Suprapubic skin (tissue), 4 donors: ENCODE results near the gene NLRC5. TPM values are rescaled to one million over a fixed set of nuclear protein-coding genes. Genes with fewer than 3 reads are reported as not detected.
"Not testable (repeated sequence)": the region's sequence is repeated elsewhere in the genome, so short reads cannot be mapped to it uniquely, and the experiment has no call there.

Source experiments
- DNase-seq, 2 donors: peaks; one replicate each; pipeline ENCODE4 v3.0.0-alpha.2; 2019; ENCODE audit warnings: low spot score in 2 of 2
- H3K27ac ChIP-seq: fragments of 200-600 bp; sonication (generic); one replicate; pipeline ENCODE4 v1.5.1; 2019
- H3K27me3 ChIP-seq: fragments of 200-600 bp; sonication (generic); one replicate; pipeline ENCODE4 v1.5.1; 2019
- H3K36me3 ChIP-seq: fragments of 200-600 bp; sonication (generic); one replicate; pipeline ENCODE4 v1.5.1; 2019
- H3K4me1 ChIP-seq: fragments of 200-600 bp; sonication (generic); one replicate; pipeline ENCODE4 v1.5.1; 2019
- H3K4me3 ChIP-seq: fragments of 200-600 bp; sonication (generic); one replicate; pipeline ENCODE4 v1.5.1; 2019; ENCODE audit warnings: mild to moderate bottlenecking
- H3K9me3 ChIP-seq: fragments of 200-600 bp; sonication (generic); one replicate; pipeline ENCODE4 v1.5.1; 2019
- EP300 ChIP-seq: sonication (generic); formaldehyde crosslinking; IDR thresholded peaks from one replicate; pipeline ENCODE4 v1.6.1; 2017; ENCODE audit warnings: antibody characterized with exemption
- POLR2A ChIP-seq, 2 donors: fragments of 450-650 bp; IDR thresholded peaks; one replicate each; pipeline ENCODE4 v1.6.1; 2017; ENCODE audit warnings: antibody characterized with exemption in 2 of 2, mild to moderate bottlenecking in 2 of 2, moderate library complexity in 2 of 2
- POLR2AphosphoS5 ChIP-seq, 3 donors: sonication (generic); formaldehyde crosslinking; IDR thresholded peaks; one replicate each; pipeline ENCODE4 v1.6.1; 2017; ENCODE audit warnings: antibody characterized with exemption in 3 of 3
- WGBS: methylation state at CpG from one replicate; pipeline ENCODE4 v1.1.5; 2018; 5-methylcytosine and 5-hydroxymethylcytosine counted together
- total RNA-seq, 4 donors: library from RNA; depleted of rRNA; stranded (reverse); fragments of >200 nt; gene quantifications; one replicate each; pipeline ENCODE4 v1.1.0, GENCODE V29; 2016
- TF ChIP-seq, protein P1 (sequence below), 2 donors: fragments of 200-600 bp in 1 of 2; fragments of 450-650 bp in 1 of 2; sonication (generic) in 1 of 2; IDR thresholded peaks; one replicate each; pipeline ENCODE4 v1.5.1; 2016 to 2019; ENCODE audit warnings: antibody characterized with exemption in 2 of 2, mild to moderate bottlenecking in 1 of 2, moderate library complexity in 1 of 2

NLRC5 gene
- total RNA-seq, 4 donors from 2014 or later: 36.9 to 133 (median 54.4) TPM

DNA sequence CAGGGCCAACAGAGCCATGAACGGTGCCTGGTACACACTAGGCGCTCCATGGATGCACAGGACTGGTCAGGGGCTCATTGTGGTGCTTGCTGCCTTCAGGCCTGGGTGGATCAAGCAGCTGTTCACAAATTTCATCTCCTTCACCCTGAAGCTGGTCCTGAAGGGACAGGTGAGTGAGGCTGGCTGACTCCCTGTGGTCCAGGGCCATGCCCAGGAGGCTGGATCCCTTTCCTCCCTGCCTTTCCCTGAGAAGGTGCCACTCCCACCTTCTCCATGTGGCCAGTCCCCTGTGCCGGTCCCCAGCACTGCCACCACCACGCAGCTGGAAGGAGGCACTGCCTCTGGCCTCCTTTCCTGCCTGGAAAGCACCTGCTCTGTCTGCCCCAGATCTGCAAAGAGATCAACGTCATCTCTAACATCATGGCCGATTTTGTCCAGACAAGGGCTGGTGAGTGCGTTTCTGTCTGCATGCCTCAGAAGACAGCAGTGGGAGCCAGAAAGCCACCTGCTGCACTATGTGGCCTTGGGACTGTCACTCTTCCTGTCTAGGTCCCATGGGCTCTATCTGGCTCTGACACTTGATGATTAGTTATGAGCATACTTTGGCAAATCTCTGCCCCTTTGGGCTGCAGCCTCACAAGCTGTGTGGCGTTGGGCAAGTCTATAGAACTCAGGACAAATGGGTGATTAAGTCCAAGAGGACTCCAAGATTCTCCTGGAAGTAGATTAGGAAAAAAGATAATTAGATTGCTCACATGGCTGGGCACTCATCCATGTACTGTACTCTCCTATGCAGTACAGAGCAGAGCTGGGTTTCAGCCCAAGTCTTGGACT is 18.2 kb upstream of the NLRC5 start:
- TF ChIP-seq POLR2A (IDR thresholded peaks at IDR 0.05) (no peak), EP300 (no peak), POLR2AphosphoS5 (IDR thresholded peaks at IDR 0.05) (no peak)
- Histone ChIP-seq H3K36me3 (no peaks in the 10 kb centered on the region), H3K4me3 (no peak overlapping the region), H3K4me1 (no peaks in the 10 kb centered on the region), H3K9me3 (no peaks in the 10 kb centered on the region), H3K27me3 (no peaks in the 10 kb centered on the region), H3K27ac (no peak overlapping the region)
- no peak for DNase-seq
- 50% methylated on average over 6 of the region's 8 CpGs for WGBS

DNA sequence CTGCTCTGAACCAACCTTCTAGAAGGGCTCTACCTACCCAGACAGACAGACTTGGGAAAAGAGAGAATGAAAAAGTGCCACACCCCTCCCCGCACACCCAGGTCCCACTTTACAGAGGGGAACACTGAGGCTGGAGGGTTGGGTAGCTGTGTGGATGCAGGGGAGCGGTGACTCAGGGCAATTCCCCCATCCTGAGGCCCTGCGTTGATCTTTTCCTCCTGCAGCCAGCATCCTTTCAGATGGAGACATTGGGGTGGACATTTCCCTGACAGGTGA is 17.7 kb upstream of the NLRC5 start:
- Histone ChIP-seq H3K9me3 (no peaks in the 10 kb centered on the region), H3K4me1 (no peaks in the 10 kb centered on the region), H3K4me3 (no peak overlapping the region), H3K27me3 (no peaks in the 10 kb centered on the region), H3K27ac (no peak overlapping the region), H3K36me3 (no peaks in the 10 kb centered on the region)
- WGBS: 96% methylated on average over 3 of the region's 3 CpGs
- TF ChIP-seq, protein P1, sequence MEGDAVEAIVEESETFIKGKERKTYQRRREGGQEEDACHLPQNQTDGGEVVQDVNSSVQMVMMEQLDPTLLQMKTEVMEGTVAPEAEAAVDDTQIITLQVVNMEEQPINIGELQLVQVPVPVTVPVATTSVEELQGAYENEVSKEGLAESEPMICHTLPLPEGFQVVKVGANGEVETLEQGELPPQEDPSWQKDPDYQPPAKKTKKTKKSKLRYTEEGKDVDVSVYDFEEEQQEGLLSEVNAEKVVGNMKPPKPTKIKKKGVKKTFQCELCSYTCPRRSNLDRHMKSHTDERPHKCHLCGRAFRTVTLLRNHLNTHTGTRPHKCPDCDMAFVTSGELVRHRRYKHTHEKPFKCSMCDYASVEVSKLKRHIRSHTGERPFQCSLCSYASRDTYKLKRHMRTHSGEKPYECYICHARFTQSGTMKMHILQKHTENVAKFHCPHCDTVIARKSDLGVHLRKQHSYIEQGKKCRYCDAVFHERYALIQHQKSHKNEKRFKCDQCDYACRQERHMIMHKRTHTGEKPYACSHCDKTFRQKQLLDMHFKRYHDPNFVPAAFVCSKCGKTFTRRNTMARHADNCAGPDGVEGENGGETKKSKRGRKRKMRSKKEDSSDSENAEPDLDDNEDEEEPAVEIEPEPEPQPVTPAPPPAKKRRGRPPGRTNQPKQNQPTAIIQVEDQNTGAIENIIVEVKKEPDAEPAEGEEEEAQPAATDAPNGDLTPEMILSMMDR (IDR thresholded peaks at IDR 0.05): no peak
- TF ChIP-seq POLR2AphosphoS5 (IDR thresholded peaks at IDR 0.05): no peak
- TF ChIP-seq POLR2A (IDR thresholded peaks at IDR 0.05): no peak
- TF ChIP-seq EP300: no peak
- no peak for DNase-seq

DNA sequence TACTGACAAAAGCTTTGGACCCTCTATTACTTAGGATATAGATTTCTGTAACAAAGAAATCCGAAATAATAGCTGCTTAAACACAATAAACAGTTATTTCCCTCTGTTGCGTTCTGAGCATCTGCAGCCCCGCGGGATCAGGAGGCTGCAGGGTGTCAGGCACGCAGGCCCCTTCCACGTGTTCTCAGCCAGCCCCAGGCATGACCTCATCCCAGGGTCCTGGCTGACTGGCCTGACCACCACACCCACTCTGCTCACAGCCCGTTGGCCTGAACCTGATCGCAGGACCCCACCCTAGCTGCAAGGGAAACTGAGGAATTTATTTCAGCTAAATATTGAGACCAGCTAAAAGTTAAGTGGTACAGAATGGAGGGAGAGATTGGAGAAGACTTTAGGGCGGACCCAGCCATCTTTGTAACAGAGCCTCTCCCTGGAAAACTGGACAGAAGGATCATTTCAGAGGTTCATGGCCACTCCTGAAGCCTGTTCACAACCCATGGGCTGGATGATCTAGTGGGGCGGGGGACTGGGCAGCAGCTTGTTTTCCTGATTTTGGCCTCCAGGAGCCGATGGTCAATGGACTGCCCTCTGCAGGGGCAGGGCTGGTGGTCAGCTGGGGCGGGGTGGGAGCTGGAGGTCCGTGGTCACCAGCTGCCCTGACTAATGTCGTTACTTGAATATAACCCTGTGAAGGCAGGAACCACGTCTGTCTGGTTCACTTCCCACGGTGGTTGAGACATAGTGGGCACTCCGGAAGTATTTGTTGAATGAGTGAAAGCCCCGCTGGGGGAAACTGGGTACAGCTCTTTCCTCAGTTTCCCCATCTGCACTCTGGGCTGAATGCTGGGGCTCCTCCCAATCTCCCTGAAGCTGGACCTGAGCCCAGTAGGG is 16.7 kb upstream of the NLRC5 start:
- H3K4me1 ChIP-seq: no peaks in the 10 kb centered on the region
- H3K9me3 ChIP-seq: no peaks in the 10 kb centered on the region
- H3K27me3 ChIP-seq: no peaks in the 10 kb centered on the region
- no peaks in the 10 kb centered on the region for H3K36me3 ChIP-seq
- no peak overlapping the region for H3K4me3 ChIP-seq
- TF ChIP-seq, protein P1 (IDR thresholded peaks at IDR 0.05): no peak
- no peak overlapping the region for H3K27ac ChIP-seq
- WGBS: 71% methylated on average over 18 of the region's 18 CpGs
- no peak for DNase-seq

DNA sequence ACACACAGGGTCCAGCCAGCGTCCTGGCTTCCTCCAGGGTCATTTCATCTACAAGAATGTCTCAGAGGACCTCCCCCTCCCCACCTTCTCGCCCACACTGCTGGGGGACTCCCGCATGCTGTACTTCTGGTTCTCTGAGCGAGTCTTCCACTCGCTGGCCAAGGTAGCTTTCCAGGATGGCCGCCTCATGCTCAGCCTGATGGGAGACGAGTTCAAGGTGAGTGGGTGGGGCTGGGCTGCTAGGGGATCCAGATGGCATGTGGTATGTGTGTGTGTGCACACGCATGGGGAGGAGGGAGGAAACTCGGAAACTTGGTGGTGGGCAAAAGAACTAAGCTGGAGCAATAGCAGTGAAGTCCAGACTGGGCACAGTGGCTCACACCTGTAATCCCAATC is 16.1 kb upstream of the NLRC5 start:
- H3K27ac ChIP-seq: no peak overlapping the region
- WGBS: 93% methylated on average over 8 of the region's 9 CpGs
- no peaks in the 10 kb centered on the region for H3K4me1 ChIP-seq
- H3K9me3 ChIP-seq: no peaks in the 10 kb centered on the region
- no peak overlapping the region for H3K4me3 ChIP-seq
- H3K36me3 ChIP-seq: no peaks in the 10 kb centered on the region
- no peaks in the 10 kb centered on the region for H3K27me3 ChIP-seq
- DNase-seq: no peak
- no peak for TF ChIP-seq EP300
- TF ChIP-seq, protein P1 (IDR thresholded peaks at IDR 0.05): no peak
- no peak for TF ChIP-seq POLR2A (IDR thresholded peaks at IDR 0.05)
- no peak for TF ChIP-seq POLR2AphosphoS5 (IDR thresholded peaks at IDR 0.05)

DNA sequence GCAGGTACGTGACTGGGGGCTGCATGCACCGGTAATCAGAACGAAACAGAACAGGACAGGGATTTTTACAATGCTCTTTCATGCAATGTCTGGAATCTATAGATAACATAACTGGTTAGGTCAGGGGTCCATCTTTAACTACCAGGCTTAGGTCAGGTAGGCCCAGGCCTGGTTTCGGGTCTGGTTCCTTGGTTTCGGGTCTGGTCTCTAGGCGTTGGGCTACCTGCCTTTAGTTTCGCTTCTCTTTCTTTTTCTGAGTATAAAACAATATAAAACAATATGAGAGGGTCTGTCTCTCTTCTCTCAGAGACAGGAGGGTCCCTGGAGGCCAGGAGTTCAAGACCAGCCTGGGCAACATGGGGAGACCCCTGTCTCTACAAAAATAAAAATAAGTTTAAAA is 15.5 kb upstream of the NLRC5 start:
- DNase-seq, H3K9me3 ChIP-seq, H3K4me3 ChIP-seq, H3K4me1 ChIP-seq, H3K27ac ChIP-seq, H3K36me3 ChIP-seq, H3K27me3 ChIP-seq: not testable (repeated sequence)
- WGBS: 87% methylated on average over 7 of the region's 7 CpGs

DNA sequence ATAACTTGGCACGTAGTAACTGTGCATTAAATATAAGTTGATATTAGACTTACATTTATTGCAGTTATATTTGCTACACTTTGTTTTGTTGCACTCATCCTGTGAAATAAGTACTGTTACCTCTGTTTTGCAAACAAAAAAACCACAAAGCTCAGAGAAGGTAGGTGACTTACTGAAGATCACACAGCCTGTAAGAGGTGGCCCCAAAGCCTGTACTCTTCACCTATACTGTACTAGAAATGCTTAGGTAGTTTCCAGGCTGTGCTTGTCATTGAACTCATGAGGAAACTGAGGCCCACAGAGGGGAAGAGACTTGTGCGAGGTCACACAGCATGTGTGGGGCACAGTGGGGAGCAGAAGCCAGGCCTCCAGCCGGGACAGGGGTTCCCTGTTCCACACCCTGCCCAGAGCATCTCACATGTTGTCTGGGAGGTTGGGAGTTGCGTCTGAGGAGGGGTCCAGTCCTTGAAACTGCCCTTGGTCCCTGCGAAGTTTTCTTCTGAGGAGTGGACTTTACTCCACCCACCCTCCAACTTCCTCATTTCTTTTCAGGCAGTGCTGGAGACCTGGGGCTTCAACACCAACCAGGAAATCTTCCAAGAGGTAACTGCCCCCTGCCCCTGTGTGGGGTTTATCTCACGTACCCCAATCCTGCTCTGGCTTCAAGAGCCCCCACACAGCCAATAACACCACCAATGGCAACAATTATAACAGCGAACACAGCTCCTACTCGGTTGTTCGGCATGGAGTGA is 14.6 kb upstream of the NLRC5 start:
- H3K27ac ChIP-seq: no peak overlapping the region
- H3K36me3 ChIP-seq: no peaks in the 10 kb centered on the region
- 91% methylated on average over 9 of the region's 9 CpGs for WGBS
- H3K9me3 ChIP-seq: no peaks in the 10 kb centered on the region
- TF ChIP-seq EP300: no peak
- TF ChIP-seq, protein P1 (IDR thresholded peaks at IDR 0.05): no peak
- no peak for DNase-seq
- H3K4me3 ChIP-seq: no peak overlapping the region
- no peaks in the 10 kb centered on the region for H3K4me1 ChIP-seq
- H3K27me3 ChIP-seq: no peaks in the 10 kb centered on the region
